GM18861 (cell line): ENCODE data around the gene ISL1.

Source experiments
- ATAC-seq: cut with Tn5 transposase; IDR thresholded peaks from one replicate; pipeline ENCODE4 v1.9.1; 2021; ENCODE audit not compliant: unreplicated experiment

ISL1 gene

DNA sequence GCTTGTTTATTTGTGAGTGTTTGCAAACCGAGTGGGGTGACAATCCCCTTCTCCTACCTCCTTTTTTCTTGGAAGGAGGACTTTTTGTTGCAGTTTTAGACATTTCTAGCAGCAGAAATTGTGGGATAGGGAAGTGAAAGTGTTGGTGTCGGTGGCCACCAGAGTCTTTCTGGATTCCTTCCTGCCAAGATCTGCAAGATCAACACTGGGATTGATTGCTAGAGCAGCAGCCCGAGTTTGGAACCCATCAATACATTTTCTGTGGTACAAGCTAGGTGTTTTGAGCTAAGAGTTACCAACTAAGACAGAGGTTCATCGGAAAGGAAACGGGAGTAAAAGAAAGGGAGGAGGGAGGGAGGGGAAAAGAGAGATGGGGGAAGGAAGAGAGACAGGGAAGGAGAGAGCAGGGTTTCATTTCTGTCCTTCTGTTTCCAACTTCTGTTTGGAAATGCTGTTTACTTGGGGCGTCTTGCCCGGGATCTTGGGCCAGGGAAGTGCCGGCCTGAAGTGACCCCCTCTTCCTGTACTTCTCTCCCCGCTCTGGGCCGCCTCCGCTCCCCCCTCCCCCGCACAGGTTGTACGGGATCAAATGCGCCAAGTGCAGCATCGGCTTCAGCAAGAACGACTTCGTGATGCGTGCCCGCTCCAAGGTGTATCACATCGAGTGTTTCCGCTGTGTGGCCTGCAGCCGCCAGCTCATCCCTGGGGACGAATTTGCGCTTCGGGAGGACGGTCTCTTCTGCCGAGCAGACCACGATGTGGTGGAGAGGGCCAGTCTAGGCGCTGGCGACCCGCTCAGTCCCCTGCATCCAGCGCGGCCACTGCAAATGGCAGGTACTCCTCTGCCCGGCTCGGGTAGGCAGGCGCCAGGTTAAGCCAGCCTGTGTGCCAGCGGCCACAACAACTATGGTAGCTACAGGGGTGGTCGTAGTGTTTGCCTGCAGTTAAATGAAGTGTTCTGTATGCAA lies 4.0 kb downstream of the ISL1 start:
- ATAC-seq = no peak

DNA sequence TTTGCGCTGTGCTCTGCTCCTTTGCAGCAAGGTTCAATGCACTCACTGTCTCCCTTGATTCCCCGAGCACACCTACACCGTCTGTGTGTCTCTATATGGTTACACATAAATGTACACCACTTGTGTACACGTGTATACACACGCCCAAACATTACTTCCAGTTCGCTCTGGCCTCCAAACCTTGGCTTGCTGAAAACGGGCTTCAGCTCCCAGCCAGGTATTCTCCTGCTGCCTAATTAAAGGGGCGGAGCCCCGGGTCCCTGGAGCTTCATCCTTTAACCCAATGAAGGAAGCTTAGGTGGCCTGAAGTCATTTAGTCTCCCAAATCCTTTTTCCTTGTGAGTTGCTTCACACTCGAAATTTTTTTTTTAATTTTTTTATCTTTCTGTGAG lies 4.6 kb downstream of the ISL1 start:
- no peak for ATAC-seq

DNA sequence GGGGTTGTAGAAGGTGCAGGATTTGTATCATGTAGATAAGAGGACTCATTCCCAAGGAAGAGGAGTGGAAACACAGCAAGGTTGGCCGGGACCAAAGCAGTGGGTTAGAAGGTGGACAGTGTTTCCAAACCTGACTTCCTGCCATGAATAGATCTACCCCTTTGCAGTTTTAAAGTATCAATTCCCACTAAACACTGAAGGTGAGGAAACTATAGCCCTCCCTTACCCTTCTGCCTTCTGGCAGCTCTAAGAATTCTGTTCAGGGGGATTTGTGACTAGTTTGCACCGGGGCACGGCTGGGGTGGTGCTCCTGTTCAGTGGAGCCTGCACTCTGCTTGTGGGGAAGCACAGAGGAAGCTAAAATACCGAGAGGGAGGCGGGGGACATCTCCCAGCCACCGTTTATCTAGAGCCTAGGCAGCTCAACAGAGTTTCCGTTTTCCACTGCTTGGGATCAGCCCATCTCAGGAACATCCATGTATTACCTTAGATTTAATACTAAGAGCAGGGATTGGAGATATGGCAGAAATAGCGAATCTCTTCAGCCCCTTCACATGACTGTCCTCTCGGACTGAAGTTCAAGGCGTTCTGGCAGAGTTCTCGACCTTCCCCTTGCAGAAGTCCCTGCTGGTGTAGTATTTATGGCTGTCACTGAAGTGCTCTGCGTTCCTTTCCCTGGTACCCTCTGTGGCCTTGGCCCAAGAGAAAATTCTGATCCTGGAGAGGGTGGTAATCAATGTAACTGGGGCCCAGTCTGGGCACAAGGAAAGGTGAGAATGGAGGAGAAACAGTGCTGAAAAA lies 5.4 kb downstream of the ISL1 start:
- ATAC-seq = no peak

DNA sequence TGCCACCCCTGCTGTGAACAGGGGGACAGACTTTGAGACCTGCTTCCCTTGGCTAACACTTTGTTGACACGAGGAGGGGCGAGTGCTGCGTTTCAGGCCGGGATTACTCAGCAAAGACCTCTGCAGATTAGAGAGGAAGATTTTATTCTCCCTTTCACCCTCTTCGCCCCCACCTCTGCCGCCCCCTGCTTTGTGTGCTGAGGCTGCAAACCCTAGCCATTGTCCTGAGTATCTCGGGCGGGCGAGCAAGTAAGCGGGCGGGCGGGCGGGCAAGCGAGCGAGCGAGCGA lies 6.0 kb downstream of the ISL1 start:
- no peak for ATAC-seq

DNA sequence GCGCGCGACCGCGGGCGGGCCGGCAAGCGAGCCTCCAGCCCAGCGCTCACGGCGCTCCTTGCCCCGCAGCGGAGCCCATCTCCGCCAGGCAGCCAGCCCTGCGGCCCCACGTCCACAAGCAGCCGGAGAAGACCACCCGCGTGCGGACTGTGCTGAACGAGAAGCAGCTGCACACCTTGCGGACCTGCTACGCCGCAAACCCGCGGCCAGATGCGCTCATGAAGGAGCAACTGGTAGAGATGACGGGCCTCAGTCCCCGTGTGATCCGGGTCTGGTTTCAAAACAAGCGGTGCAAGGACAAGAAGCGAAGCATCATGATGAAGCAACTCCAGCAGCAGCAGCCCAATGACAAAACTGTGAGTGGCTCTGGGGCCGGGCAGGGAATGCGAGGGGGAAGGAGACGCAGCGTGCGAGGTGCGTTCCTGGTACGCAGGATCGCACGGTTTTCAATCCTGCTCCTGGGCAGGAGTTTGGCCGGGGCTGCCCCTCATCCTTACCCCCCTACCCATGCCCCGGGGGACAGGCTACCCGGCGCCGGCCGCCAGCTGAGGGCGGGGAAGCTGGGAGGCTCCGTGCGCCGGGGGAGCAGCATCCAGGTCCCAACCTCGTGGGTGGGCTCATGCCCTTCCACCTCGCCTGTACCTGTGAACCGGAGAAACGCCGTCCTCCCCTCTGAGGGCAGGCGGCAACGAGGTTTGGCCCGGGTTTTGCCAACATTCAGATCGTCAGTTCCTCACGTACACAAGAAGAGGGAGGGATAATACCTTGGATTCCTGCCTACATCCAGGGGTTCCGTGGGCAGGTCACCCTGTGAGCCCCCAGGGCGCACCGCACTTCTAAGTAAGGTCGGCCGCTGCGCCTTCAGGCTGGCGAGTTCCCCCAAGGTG lies 6.6 kb downstream of the ISL1 start:
- no peak for ATAC-seq

DNA sequence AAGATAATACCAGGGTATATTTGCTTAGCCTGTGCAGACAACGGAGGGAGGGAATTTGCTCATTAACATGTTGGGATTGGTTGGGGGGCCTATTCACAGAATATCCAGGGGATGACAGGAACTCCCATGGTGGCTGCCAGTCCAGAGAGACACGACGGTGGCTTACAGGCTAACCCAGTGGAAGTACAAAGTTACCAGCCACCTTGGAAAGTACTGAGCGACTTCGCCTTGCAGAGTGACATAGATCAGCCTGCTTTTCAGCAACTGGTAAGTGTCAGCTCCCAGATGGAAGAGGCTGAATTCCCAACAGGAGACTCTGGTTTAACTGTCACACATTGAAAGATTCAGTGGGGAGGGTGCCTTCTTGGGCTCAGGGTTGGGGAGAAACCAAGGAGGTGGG lies 7.9 kb downstream of the ISL1 start:
- ATAC-seq = no peak

DNA sequence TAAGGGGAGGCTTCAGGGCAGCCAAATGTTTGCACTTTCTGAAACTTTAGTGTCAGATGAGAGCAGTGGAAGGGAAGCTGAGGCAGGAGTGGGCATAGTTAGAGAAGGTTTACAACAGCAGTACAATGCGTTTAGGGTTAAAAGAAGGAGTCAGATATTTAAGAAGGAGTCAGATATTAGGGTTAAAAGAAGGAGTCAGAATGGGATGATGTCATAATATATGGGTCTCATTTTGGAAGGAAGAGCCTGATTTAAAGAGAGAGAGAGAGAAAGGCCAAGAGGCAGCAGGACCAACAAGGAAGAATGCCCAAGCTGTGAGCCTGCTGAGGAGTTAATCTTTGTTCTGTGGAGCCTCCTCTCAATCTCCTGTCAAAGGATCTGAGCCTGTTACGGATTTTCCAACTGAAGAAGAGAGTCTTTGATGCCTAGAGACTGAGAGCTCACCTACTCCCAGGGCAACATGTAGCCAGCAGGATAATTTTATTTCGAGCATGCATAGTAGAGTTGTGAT lies 9.5 kb downstream of the ISL1 start:
- ATAC-seq = no peak

DNA sequence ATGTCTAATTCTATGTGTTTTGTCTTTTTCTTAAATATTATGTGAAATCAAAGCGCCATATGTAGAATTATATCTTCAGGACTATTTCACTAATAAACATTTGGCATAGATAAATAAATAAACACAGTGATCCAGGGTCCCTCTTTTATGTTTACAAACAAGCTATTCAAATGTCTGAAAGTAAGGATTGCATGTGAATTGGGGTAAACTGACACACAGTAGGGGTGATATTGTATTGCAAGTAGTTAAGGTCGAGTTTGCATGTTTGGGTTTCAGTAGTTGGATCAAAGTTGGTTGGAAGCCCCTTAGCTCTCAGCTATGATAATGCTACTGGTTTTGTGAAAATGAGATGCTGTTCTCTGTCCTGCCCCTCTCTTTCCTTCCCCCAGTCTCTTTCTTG lies 11.4 kb downstream of the ISL1 start:
- no peak for ATAC-seq

DNA sequence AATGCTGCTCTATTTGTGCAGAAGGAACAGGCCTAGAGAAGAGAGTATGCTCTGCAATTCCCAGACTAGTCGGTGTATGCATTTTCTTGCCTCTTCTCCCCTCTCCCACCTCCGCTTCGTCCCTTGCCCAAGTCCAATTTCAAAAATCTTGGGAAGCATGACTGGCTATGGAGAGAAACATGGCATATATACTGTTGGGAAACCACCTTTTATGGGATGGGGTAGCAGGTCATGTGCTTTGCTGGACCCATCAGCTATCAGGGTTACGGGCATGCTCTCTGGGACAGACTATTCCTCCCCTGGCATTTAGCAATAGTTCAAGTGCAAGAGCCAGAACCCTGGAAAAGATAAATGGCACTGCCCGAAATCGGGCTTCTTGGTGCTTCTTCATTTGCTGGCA lies 12.0 kb downstream of the ISL1 start:
- ATAC-seq = no peak

DNA sequence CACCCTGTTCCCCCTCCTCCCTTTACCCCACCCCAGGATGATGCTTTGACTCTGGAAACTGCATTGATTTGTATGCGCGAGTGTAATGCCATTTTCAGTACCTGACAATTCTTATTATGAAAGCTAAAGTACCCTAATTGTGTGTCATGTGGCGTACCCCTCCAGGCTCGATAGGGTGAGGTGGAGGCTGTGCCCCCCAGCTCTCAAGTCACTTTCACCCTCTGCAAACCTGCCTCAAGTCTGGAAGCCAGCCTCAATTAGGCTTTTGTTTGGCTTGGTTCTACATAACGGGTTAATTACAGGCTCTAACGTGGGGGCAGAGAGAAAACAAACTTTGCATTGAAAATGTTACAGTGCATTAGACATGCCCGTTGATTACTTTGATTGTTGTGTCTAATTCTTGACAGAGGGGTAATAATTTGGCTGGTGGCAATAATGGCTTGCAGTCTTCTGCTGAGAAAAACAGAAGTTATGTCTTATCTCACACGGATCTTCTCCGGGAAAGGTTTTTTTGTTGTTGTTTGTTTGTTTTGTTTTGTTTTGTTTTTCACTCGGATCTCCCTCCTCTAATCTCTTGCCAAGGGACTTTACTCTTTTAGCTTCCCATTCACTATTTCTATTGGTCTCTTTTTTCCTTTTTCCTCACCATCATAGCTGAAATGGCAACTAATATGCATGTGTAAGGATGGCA lies 12.6 kb downstream of the ISL1 start:
- no peak for ATAC-seq

DNA sequence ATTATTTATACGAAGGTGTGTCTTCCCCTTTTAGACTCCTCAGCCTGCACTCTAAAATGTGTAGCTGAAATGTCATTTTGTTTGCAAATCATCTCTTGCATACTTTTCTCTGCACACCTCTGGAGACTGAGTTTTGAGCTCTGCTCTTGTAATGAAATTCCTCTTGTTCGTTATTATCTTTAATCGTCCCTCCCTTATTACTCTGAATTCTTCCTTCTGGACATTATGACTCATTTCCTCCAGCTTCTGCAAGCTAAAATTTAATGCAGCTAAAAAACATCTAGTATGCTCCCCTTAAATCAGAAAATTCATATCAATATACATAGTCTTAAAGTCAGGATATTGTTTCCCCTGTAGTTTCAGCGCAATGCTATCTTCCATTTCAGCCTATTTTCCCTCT lies 13.5 kb downstream of the ISL1 start:
- ATAC-seq = no peak

DNA sequence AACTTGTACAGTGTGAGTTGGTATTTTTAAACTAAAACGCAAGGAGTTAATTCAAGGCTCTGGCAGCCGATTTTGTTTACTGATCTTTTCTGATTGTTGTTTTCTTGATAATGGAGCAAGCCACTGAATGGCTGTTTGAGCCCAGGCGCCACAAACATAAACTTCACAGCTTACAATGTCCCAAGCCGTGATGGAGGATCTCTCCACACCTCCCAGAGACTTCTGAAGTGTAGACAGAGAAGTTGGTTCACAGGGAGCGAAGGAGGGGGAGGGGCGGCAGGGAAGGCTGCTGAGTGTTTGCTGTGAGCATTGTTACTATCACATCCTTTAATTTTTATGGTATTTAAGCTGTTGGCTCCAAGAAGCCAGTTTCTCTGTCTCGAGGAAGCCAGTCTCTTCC lies 14.7 kb downstream of the ISL1 start:
- ATAC-seq = no peak

DNA sequence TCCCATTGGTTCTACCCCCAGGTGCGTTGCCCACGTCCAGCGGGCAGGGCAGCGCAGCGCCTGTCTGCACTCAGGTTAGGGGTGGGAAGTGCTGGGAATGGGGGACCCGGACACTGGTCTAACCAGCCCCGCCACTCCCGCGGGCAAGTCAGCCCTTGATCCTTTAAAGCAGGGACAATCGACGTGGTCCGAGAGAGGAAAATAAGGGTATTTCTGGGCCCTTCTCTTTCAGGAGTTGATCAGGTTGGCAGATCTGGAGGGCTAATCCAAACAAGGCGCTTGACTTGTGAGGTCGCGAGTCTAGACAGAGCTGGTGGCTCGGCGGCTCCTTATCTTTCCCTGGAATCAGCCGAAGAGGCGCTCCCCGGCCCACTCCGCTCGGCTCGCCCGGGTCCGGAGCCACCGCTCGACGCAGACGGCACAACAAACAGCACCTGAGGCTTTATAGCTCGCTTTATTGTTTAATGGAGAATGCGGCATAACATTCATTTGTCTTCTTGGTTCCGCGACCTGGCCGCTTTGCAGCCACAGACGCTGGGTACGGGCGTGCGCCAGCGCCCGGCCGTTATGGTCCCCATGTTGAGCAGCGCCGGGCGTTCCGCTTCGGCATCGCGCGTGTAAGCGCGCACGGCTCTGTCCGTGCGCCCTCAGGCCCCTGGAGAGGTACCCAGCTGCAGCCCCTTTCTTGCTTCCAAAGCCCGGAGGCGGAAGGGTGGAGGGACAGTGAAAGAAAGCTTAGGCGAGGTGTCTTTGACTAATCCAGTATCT lies 15.8 kb downstream of the ISL1 start:
- no peak for ATAC-seq

DNA sequence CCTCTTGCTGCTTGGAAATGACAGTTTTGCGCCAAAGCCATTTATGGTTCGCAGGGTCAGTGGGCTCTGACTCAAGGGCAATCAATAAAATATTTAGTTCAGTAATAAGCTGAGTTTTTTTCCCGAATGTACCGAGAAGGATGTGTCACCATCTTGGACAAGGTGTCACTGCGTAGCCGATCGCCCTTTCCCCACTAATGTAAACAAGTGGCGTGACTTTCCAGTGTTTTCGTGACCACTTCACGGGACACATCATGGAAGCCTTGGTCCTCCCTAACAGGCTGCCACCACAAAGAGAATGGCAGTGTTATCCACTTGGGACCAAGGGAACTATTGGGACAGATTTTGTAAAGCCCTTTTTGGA lies 16.4 kb downstream of the ISL1 start:
- no peak for ATAC-seq

DNA sequence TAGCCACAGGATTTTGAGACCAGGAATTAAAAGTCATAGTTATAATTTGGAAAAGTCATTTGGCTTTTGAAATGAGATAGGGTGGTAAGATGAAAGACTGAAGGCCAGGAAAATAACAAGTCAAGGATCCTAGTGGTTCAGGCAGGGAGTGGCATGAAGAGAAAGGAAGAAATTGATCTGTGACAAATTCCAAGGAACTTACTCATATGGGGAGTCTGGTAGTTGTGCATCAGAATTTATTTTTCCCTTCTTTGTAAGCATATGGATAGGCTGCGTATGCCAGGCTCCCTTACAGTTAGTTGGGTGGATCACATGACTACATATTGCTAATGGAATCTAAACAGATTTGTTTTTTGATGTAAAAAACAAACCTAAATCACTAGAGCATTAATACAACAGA lies 21.0 kb downstream of the ISL1 start:
- ATAC-seq = no peak

DNA sequence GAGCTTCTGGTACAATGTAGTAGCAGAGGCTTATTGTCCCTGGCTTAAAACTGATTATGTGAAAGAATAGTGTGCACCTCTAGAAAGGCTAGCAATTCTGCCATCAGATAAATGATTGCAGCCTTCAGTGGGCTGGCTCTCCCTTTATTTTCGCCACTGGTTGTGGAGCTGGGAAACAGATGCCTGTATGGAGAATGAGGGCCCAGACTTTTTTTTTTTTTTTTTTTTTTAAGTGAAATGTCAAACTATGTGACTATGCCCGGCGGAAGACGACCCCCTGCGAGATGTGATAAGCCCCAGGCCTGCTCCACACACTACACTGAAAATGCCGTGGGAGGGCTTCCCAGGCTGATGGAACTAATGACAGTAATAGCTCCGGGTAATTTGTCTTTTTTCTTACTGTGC lies 28.7 kb downstream of the ISL1 start:
- no peak for ATAC-seq

DNA sequence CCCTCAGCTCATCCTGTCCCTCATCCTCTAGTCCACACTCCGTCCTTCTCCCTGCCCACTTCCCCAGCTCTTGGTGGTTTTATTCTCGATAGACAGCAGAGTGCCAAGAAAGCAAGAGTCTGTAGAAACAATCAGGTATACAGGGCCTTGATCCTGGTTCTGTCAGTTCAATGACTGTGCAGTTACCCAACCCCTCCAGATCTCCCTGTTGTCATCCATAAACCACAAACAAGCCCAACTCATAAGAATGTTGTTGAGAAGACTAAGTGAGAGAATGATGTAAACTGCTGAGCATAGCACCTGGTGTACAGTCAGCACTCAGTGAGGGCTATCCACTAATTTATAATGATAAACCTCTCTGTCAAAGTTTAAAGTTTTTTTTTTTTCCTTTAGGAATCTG lies 31.3 kb downstream of the ISL1 start:
- no peak for ATAC-seq

DNA sequence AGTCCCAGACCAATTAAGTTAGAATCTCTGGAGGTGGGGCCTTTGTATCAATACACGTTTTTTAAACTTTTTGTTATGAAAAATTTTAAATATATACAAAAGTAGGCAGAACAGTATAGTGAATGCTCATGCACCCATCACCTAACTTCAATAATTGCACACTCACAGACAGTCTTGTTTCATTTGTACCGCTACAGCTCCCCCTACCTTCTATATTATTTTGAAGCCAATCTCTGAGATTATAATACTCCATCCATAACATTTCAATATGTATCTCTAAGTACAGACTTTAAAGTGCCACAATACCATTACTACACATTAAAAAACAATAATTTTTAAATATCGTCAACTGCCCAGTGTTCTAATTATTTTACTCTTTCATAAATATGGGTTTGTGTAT lies 32.9 kb downstream of the ISL1 start:
- ATAC-seq = no peak

DNA sequence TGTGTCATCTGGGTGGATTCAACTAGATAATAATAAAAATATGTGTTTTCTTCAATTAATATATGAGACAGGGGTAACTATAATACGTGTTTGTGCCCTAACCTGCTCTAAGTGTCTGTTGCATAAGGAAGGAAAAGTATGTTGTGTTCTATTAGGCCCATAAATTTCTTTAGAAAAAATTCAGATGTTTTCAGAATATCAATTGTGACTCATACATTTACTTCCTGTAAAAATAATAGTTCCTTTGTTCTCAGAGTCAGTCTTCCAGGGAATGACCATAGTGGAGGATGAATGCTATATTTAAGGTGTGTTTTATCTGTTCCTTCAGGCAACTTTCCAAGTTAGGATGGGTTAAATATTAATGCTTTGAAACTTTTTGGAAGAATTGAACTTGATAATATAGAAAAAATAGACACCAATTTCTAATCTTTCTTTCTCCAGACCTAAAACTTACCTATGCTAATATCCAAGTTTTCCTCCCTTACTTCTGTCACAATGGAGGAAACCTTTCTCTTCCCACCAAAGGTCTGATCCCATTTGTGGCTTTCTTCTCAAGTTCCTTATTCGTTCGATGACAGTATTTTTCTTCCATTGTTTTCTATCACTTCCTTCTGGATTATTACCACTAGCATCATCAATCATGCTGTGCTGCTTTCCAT lies 49.9 kb downstream of the ISL1 start:
- no peak for ATAC-seq
